GM21529 (cell line): ENCODE results near the gene MYO1E.
"Not testable (repeated sequence)": the region's sequence is repeated elsewhere in the genome, so short reads cannot be mapped to it uniquely, and the experiment has no call there.

Experiments used
- ATAC-seq: cut with Tn5 transposase; IDR thresholded peaks from one replicate; pipeline ENCODE4 v1.9.1; 2021; ENCODE audit not compliant: unreplicated experiment

The MYO1E gene

DNA sequence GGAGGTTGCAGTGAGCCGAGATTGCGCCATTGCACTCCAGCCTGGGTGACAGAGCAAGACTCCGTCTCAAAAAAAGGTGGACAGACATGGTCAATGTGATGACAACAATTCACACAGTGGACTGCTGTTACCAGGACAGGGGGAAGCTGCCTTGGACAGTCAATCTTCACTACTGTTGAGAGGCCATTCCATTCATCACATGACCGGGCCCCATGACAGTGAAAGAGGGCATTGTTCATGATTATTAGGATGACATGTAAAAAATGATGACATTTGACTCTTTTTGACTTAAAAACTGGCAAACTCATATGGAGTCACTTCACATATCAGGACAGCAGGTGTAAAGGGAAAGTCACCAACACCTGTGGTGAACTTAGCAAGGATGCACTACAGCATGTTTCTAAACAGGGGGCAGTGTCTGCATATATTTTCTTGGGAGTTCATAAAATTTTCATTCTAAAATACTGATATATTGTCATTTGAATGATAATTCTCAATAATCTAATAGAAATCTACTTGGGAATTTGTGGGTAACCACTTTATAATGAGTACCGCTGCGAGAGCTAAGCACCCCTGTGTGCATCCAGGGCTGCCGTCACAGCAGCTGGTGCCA lies 200.3 kb downstream of the MYO1E start:
- ATAC-seq: no peak

DNA sequence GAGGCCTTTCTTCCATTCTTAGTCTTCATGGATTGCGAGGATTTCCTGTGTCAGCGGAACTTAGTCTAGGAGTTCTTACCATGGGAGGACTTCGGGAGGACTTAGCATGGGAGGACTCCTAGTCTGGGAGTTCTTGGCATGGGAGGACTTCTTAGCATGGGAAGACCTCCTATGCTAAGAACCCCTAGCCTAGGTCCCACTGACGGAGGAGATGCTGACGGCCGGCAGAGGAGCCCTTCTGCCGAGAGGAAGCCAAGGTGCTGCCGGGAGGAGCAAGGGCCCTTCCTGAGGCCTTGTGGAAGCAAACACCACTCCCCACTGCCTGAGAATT lies 201.6 kb downstream of the MYO1E start:
- ATAC-seq: no peak

DNA sequence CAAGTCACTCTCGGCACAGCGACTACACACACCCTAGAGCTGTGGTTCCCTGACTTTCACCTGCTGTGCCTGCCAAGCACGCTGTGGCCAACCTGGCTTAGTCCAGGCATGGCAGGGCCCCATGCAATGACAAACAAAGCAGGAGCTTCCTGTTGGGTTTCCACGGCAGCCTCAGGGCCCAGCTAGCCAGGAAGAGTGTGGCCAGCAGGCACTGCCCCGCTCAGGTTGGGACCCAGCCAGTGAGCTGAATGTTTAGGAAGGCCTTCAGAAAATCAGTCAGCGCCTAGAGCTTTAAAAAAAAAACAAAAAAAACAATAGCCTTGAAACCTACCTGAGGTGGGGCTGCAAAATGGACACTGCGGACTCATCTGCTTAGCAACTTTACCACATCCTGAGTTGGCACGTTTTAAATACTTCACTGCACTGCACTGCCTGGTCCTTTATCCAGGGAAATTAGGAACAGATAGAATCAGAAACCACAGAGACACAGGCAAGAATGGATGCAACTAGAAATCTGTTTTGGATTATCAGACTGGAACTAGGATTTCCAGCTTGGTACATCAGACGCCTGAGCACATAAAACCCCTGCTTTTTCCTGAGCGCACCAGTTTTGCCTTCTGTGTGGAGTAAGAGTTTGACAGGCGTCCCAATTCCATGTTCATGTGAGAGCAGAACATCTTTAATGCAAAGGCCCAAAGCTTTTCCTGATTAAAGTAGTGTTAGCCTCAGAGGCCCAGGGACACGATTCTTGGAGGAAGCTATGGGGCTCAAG lies 202.2 kb downstream of the MYO1E start:
- no peak for ATAC-seq

DNA sequence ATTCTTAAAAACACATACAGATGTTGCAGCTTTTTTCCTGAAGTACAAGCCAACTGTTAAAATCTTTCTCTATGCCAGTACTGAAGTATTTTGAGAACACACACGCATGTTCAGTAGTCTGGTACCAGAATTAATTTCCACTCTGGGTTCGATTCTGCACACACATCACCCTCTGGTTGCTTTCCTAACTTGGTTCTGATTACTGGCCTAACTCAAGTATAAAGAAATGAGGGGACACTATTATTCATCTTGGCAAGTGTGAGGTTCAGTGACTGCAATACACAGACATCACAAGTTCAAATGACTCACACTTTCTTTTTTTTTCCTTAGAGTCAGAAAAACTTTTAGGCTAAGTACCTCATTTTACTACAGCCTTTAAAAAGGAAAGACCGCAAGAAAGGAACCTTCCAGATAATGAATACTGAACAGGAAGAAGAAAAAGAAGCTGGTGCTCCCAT lies 203.4 kb downstream of the MYO1E start:
- no peak for ATAC-seq

DNA sequence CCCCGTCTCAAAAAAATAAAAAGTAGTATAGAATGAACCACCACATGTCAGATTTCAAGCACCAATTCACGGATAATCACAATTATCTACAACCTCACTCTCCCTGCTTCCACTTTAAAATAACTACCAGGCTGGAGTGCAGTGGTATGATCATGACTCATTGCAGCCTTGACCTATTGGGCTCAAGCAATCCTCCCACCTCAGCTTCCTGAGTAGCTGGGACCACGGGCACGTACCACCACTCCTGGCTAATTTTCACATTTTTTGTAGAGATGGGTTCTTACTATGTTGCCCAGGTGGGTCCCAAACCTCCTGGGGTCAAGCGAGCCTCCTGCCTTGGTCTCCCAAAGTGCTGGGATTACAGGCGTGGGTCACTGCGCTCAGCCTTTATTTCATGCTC lies 204.1 kb downstream of the MYO1E start:
- ATAC-seq: no peak

DNA sequence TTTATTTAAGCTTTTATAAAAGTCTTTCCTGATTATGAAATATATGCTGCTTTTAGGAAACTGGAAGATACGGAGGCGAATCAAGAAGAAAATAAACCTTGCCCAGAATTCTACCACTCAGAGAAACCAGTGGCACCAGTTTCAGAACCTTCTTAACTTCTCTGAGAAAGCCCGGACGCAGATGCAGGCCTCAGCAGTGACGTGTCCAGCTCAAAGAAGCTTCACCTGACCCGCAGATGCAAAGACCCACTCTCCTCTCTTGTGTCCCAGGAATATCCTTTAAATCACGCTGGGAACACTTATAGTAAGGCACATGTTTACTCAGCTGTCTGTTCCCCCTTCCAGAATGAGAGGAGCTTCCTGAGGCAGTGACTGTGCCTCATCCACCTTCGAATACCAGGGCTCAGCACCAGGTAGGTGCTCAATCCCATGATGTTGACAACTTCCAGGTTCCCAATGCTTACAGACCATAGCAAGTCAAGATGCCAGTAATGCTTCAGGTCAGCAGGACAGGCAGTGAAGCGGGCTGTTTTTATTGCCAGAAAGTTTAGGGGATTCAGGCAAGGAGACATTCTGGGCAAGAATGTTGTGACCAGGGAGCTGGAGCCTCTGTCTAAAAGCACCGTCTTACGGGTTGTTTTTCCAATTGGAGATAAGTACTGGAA lies 205.9 kb downstream of the MYO1E start:
- no peak for ATAC-seq

DNA sequence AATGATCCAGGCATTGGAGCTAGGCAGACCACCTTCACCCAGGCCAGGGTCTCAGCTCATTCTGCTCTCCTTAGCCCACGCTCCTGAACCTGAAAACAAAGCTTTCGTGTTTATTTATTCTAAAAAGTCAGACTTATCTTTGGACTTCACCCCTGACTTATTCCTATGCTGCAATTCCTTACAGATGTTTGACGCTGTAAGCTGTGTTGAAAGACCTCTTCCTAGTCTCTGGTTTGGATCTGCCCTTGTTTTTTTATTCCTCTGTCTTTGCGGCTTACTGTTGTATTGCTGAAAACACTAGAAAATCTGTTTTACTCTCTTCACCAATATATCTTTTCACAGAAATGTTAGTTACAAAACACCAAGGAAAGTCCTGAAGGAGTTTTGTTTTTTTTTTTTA lies 206.5 kb downstream of the MYO1E start:
- no peak for ATAC-seq

DNA sequence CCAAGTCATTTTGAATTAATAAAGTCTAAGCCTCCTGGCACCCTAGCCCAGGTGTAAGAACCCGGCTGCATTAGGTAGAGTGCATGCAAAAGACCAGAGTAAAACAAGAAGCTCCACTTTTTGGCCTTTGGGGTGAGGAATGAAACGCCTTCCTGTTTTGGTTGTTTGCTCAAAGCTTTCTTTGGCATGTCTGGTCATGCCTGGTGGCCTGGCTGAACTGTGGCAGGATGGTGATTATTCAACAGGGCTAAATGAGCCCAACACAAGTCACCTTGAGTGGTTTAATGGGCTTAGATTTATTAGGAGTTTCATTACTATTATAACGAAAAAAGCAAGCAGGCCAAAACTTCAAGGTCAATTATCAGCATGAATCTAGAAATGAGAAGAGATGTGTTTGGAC lies 206.9 kb downstream of the MYO1E start:
- no peak for ATAC-seq

DNA sequence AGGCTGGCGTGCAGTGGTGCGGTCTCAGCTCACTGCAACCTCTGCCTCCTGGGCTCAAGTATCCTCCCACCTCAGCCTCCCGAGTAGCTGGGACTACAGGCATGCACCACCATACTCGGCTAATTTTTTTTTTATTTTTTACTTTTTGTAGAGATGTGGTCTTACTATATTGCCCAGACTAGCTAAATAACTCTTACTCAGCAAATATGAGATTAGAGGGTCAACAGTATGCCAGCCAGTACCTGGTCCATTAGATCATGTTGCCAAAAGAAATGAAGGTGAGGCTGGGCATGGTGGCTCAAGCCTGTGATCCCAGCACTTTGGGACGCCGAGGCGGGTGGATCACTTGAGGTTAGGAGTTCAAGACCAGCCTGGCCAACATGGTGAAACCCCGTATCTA lies 210.6 kb downstream of the MYO1E start:
- not testable (repeated sequence) for ATAC-seq

DNA sequence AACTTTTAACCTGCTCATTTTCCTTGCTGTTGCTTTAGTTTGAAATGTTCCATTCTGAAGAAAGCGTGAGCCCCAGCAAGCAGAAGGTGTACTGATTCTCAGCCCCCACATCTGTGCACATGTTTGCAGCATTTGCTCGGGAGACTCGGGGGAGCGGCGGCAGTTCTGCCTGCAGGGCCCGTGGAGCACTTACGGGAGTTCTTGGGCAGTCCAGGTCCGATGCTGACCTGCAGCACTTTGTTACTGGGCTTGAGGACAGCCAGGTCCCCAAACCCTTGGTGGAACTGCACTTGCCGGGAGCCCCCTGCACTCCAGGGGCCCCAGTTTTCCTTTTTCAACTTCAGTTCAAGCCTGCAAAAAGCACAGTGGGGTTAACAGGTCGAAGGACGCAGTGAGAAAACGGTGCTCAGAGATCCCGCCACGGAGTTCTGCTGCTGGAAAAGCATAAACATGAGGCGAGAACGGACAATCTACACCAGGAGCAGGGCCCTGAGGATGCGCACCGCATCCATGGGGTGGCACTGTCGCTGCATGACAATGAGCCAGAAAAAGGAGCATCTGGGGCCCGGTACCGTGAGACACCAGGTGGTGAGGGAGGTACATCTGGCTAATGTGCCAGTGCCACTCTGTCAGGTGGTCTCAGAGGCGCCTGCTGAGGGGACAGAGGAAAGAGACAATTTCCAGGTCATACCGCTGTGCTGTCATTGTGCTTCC lies 211.6 kb downstream of the MYO1E start:
- no peak for ATAC-seq

DNA sequence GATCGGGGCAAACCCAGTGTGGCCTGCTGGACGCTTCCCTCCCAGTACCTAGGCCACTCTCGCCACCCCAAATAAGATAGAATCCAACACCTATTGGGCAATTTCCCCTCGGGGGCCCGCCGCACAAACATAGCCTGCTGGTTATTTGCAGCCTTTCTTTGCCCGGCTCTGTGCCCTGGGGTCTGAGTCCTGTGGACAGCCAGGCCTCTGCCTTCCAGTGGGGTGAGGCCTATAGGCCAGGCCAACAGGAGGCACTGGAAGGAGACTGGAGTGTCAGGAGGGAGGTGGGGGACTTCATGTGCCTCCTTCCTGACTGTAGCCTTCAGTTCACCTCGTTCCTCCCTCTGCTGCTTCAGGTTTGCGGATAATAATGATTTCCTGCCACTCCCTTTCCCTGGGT lies 213.5 kb downstream of the MYO1E start:
- no peak for ATAC-seq

DNA sequence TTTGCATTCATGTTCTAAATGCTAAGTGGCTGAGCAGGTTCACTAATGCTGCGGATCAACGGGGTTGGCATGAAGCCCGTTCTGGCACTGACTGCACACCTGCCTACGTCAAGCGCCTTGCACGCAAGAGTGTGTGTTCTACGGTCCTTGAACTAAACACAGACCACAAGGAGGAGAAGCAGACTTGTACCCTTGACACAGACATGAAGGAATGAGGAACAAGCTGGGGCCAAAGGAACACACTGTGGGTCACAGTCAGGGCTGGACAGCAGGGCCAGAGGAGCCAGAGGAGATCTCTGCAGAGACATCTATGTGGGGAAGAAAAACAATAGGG lies 214.0 kb downstream of the MYO1E start:
- ATAC-seq: no peak

DNA sequence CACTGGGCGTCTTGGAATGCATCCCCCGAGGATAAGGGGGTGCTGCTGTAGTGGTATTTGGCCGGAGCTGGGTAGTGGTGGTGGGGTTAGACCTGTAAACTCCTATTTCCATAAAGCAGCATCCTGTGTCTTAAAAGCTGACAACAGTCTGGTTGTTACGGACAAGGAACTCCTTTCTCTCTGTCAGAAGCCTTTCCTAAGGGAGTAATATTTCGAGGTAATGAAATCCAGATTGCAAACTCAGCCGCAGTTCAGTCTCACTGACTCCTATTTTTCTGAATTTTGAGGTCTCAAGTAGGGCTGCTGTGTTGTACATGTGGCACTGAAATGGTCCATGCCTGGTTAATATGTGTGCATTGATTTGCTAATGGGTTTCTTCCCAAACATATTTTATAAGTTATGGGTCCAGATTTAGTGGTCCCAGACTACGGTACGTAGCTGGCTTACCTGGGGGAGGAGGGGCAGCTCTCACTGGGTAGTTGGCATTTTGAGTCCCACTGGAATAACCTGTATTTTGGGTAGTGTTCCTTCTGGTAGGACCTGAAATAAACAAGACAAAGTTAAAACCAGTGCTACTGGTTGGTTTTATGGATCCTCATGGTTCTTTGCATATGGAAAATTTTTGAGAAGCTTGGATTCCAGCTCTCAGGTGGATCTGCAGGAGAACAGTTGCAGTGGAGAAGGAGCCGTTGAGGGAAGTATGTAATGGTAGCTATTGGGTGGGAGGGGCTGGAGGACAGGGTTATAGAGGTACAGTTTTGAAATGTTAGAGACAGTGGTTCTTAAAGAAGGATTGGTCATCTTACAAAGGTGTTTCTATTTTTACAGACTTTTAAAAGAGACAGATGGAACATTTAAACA lies 214.6 kb downstream of the MYO1E start:
- no peak for ATAC-seq

DNA sequence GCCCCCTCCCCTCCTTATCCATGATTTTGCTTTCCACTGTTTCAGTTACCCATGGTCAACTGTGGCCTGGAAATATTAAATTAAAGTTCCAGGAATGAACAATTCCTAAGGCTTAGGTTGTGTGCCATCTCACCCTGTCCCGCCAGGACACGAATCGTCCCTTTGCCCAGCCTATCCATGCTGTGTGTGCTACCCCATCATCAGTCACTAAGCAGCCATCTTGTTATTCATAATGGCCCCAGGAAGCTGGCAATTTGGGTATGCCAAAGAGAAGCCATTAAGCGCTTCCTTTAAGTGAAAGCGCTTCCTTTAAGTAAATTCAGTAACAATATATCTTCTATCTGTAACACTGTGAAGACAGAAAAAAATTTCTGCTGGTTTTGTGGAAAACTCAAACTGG lies 215.3 kb downstream of the MYO1E start:
- ATAC-seq: no peak

DNA sequence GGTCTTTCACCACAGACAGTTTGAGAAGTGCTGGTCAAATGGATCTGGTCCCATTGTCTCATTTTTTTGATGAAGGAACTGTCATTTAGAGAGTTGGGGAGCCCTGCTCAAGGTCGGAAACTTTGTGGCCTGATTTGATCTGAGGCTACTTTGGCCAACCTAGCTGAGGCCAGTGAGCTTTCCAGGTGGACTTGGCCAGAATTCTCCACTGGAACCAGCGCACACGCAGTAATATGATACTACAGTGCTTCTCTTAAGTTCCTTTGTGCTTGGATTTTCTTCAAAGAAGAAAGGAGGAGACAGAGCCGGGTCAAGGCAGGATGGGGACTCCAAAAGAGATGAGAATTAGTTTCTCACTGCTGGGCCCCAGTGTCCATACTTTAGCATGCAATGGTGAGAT lies 217.2 kb downstream of the MYO1E start:
- no peak for ATAC-seq

DNA sequence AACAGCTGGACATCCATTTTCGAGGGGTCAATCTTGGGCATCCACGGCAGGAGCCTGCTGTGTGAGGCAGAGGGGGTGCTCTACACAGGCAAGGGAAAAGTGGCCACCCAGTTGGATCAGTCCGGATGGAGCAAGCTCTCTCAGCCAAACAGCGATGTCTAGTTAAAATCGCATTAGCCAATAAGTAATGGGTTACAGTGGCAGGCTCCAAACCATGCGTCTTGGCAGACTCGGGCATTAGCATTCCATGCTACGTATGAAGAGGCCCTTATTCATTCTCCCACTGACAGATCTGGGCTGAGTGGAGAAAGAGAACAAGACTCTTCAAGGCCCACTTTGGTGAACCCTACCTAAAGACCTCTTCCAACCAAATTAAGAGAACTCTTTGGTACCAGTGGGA lies 218.4 kb downstream of the MYO1E start:
- no peak for ATAC-seq

DNA sequence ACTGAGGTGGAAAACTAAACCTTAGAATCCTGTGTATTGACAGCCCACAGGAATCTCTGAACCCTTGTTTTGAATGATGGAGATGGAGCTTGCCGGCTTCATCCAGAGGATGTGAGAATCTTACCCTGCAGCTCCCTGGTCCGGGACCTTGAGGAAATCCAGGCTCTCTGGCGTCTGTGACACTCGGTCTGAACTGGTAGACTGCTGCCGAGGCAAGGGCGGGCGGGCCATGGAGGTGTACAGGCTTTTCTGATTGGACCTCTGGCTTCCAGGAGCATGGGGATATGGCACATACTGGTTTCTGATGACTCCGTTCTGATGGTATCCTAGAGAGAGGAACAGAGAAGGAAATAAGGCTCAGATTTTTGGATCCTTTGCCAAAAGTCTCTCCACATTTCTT lies 219.2 kb downstream of the MYO1E start:
- no peak for ATAC-seq

DNA sequence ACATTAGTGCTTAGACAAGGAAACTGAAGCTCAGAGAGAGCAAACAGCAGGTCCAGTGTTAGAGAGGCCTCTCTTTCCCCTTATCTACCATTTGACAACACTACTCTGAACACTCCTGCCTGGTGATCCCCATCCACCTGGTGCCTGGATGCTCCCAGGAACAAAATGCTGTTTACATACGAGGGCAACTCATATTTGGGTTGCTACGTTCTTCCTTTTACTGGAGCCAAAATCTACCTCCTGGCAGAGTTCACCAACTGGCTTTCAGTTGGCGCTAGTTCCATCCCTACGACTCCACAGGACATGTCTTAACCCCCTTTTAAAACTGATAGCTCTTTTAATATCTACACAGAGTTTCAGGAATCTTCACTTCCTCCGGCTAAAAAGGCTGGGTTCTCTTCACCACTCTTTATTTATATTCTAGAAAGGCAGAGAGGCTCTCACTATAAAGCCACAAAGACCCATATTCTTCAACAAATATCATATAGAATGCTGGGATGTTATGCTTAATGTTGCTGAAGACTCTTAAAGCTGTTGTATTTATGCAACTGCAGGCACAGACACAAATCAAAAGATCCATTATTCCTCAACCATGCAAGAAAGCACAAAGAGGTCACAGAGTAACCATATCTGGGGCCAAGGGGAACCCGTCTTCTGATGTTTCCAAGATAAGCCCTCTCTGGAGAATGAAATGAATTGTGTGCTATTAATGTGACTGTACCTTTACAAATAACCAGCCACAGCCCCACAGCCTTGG lies 219.8 kb downstream of the MYO1E start:
- ATAC-seq: no peak

DNA sequence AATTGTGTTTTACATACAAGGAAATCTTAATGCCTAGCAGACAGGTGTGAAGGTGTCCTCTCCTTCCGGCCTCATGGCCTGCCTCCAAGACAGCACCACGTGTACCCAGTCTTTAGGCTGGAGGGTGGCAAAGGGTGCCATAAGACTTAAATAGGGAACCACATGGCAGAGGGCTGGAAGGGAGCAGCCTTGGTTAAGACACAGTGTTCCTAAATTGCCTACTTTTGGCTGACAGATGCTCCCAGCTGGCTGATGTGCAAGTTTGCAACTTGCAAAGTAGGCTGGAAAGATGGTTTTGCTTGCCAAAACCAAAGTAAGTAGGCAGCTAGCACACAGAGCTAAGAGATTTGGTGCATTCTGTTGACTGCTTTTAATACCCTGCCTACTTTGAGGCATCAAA lies 222.5 kb downstream of the MYO1E start:
- no peak for ATAC-seq

DNA sequence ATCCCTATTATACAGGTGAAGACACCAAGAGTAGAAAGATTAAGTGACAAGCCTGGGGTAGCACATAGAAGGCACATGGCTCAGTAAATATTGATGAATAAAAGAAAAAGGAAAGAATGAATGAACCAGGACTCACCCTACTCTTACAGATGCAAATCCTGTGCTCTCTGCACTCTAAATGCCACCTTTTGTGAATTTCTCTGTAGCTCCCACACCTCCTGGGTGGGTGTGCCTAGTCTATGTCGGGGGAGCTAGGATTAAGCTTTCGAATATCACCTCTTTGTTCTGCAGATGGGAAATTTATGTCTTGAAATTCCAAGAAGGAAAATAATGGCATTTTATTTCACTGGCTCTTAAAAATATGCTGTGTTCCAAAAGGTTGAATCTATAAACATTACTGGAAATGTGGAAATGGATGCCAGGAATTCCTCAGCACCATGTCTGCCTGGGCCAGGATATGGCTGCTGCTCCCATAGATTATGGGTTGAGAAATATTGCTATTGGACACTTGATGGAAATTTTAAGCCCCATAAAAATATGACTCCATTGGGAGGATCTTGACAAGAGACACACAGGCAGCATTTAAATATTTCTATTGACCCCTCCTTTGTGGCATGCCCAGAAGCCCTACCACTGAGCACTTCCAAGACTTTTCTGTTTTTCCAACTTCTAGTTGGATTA lies 224.4 kb downstream of the MYO1E start:
- no peak for ATAC-seq
